Adrenal gland (tissue), 5 donors: ENCODE results near the gene LRP1B.

Experiments used
- POLR2A ChIP-seq, 2 donors: fragments of 450-650 bp; IDR thresholded peaks; one replicate each; pipeline ENCODE4 v1.6.1; 2017; ENCODE audit warnings: antibody characterized with exemption in 2 of 2, mild to moderate bottlenecking in 2 of 2, moderate library complexity in 1 of 2
- TF ChIP-seq, protein P1 (sequence below), 6 experiments: fragments of 450-650 bp in 4 of 6; fragments of 200-600 bp in 2 of 6; sonication (generic) in 1 of 6; IDR thresholded peaks; 1 replicate in 5 of 6; 2 replicates in 1 of 6; pipeline versions ENCODE4 v1.5.1 to v1.8.0; 2016 to 2021; ENCODE audit warnings: antibody characterized with exemption in 6 of 6, mild to moderate bottlenecking in 2 of 6, moderate library complexity in 1 of 6
- donor health status: DM: no; HTN: no; CAD: no.

DNA sequence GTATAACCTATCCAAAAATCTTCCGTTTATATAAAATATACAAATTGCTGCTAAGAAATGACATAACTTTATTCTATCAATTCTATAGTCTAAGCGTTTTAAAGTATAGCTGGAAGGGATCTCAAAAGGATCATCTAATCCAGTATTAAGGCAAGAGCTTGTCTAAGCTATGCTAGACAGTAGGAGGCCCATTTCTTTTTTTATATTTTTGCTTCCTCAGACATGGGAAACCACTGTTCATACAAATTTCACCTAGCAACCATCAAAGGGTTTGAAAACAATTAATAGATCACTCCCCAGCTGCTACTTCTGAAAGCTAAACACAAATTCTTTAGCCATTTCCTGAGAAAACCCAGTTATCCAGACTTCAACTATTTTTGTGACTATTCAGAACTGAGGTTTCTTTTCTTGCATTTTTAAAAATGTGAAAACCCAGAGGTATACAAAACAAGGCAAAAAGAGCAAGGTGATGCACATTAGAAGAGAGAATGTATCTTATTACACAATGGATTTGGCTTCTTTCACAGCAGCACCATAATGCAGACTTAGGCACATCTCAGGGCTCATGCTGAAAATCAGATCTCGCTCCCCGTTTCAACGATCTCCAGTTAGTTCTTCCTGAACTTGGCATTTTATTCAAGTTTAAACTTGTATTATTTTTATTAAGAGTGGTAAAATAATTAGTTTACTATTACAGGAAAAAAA, 274.4 kb downstream of the LRP1B start:
- TF ChIP-seq POLR2A (IDR thresholded peaks at IDR 0.05), result no peak
- TF ChIP-seq, protein P1, sequence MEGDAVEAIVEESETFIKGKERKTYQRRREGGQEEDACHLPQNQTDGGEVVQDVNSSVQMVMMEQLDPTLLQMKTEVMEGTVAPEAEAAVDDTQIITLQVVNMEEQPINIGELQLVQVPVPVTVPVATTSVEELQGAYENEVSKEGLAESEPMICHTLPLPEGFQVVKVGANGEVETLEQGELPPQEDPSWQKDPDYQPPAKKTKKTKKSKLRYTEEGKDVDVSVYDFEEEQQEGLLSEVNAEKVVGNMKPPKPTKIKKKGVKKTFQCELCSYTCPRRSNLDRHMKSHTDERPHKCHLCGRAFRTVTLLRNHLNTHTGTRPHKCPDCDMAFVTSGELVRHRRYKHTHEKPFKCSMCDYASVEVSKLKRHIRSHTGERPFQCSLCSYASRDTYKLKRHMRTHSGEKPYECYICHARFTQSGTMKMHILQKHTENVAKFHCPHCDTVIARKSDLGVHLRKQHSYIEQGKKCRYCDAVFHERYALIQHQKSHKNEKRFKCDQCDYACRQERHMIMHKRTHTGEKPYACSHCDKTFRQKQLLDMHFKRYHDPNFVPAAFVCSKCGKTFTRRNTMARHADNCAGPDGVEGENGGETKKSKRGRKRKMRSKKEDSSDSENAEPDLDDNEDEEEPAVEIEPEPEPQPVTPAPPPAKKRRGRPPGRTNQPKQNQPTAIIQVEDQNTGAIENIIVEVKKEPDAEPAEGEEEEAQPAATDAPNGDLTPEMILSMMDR (IDR thresholded peaks at IDR 0.05), result no peak
